GM21526 (cell line): ENCODE data around the gene PCCA.
"Not testable (repeated sequence)": the region's sequence is repeated elsewhere in the genome, so short reads cannot be mapped to it uniquely, and the experiment has no call there.

Experiments used
- ATAC-seq: cut with Tn5 transposase; IDR thresholded peaks from one replicate; pipeline ENCODE4 v1.9.1; 2021; ENCODE audit warnings: moderate library complexity; ENCODE audit not compliant: unreplicated experiment, low FRiP score

PCCA gene

GRCh38 chr13:100088644-100089464 is at the start of gene PCCA:
Gene PCCA, plus strand, starts transcription at chr13:100089093. Its CDS starts 28 bp downstream, at chr13:100089121.
- peak; percentile 96 for ATAC-seq

- ATAC-seq: no peak
These were observed 49.2 kb upstream of the PCCA start for GRCh38 chr13:100039740-100040139.

GRCh38 chr13:100040196-100040595 is 48.7 kb upstream of the PCCA start:
- ATAC-seq: no peak

GRCh38 chr13:100044936-100045335 is 44.0 kb upstream of the PCCA start:
- no peak for ATAC-seq

- ATAC-seq: no peak
These were observed 43.5 kb upstream of the PCCA start for GRCh38 chr13:100045355-100045754.

- no peak for ATAC-seq
These were observed 37.8 kb upstream of the PCCA start for GRCh38 chr13:100051070-100051469.

GRCh38 chr13:100059827-100060226 is 29.1 kb upstream of the PCCA start:
- ATAC-seq: no peak

- ATAC-seq: no peak
These were observed 25.6 kb upstream of the PCCA start for GRCh38 chr13:100063333-100063732.

- no peak for ATAC-seq
These were observed 25.0 kb upstream of the PCCA start for GRCh38 chr13:100063906-100064305.

- ATAC-seq: no peak
These were observed 20.6 kb upstream of the PCCA start for GRCh38 chr13:100068133-100068931.

- no peak for ATAC-seq
These were observed 19.6 kb upstream of the PCCA start for GRCh38 chr13:100069278-100069677.

GRCh38 chr13:100075700-100076587 is 12.9 kb upstream of the PCCA start:
- no peak for ATAC-seq

- not testable (repeated sequence) for ATAC-seq
These were observed 9.9 kb upstream of the PCCA start for GRCh38 chr13:100079003-100079402.

- ATAC-seq: not testable (repeated sequence)
These were observed 5.5 kb upstream of the PCCA start for GRCh38 chr13:100083401-100083800.

GRCh38 chr13:100088273-100088643 is 635 bp upstream of the PCCA start:
- ATAC-seq: peak; percentile 1

GRCh38 chr13:100089465-100090032 is 656 bp downstream of the PCCA start:
- peak; percentile 40 for ATAC-seq

- no peak for ATAC-seq
These were observed 2.0 kb downstream of the PCCA start for GRCh38 chr13:100090861-100091260.

GRCh38 chr13:100091391-100091790 is 2.5 kb downstream of the PCCA start:
- ATAC-seq: no peak

- ATAC-seq: not testable (repeated sequence)
These were observed 3.4 kb downstream of the PCCA start for GRCh38 chr13:100092273-100092672.

GRCh38 chr13:100095498-100095897 is 6.6 kb downstream of the PCCA start:
- no peak for ATAC-seq
